Neuronal stem cell (in vitro differentiated cells): ENCODE results near the gene CACNA2D4.

Experiments
- DNase-seq: peaks from one replicate; pipeline ENCODE4 v3.0.0-alpha.2; 2013; ENCODE audit warnings: low spot score
- H2AFZ ChIP-seq: one replicate; pipeline ENCODE4 v1.6.1; 2013; ENCODE audit warnings: mild to moderate bottlenecking, low read length, inconsistent platforms
- H2AK5ac ChIP-seq: 2 replicates; pipeline ENCODE4 v1.6.1; 2013; ENCODE audit warnings: low read depth, mild to moderate bottlenecking, inconsistent platforms, low read length, moderate library complexity, mixed read lengths
- H2BK120ac ChIP-seq: 2 replicates; pipeline ENCODE4 v1.6.1; 2013; ENCODE audit warnings: low read depth, mild to moderate bottlenecking, inconsistent platforms, low read length, moderate library complexity, mixed read lengths
- H2BK12ac ChIP-seq: one replicate; pipeline ENCODE4 v1.6.1; 2013; ENCODE audit warnings: low read length, inconsistent platforms
- H2BK15ac ChIP-seq: 2 replicates; pipeline ENCODE4 v1.6.1; 2013; ENCODE audit warnings: mild to moderate bottlenecking, low read length, inconsistent platforms, mixed read lengths
- H2BK5ac ChIP-seq: one replicate; pipeline ENCODE4 v1.6.1; 2013; ENCODE audit warnings: inconsistent platforms, mild to moderate bottlenecking, low read length, moderate library complexity
- H3K14ac ChIP-seq: one replicate; pipeline ENCODE4 v1.6.1; 2013; ENCODE audit warnings: low read length, inconsistent platforms
- H3K18ac ChIP-seq: 2 replicates; pipeline ENCODE4 v1.6.1; 2013; ENCODE audit warnings: low read length, inconsistent platforms
- H3K23ac ChIP-seq: 2 replicates; pipeline ENCODE4 v1.6.1; 2013; ENCODE audit warnings: low read depth, mild to moderate bottlenecking, mixed read lengths, low read length, inconsistent platforms; ENCODE audit not compliant: poor library complexity
- H3K27ac ChIP-seq: replicated peaks from 3 replicates; pipeline ENCODE4 v1.5.1; 2013; ENCODE audit warnings: low read length, inconsistent platforms
- H3K27me3 ChIP-seq, 3 experiments: 2 replicates each; pipeline ENCODE4 v1.6.1; 2013; ENCODE audit warnings: low read length in 3 of 3, mild to moderate bottlenecking in 2 of 3, inconsistent platforms in 1 of 3, low read depth in 1 of 3, mixed read lengths in 1 of 3, moderate library complexity in 1 of 3; ENCODE audit not compliant: control insufficient read depth in 3 of 3, insufficient read depth in 3 of 3
- H3K36me3 ChIP-seq, 2 donors: replicated peaks in 1 of 2; 2 replicates each; pipeline ENCODE4 v1.6.1; 2013; ENCODE audit warnings: low read length in 2 of 2; ENCODE audit not compliant: control insufficient read depth in 2 of 2, insufficient read depth in 2 of 2
- H3K4ac ChIP-seq: 2 replicates; pipeline ENCODE4 v1.6.1; 2013; ENCODE audit warnings: inconsistent platforms, mild to moderate bottlenecking, low read length, moderate library complexity
- H3K4me1 ChIP-seq, 2 donors: 1 replicate in 1 of 2; 2 replicates in 1 of 2; pipeline ENCODE4 v1.6.1; 2013; ENCODE audit warnings: low read length in 2 of 2, low read depth in 1 of 2; ENCODE audit not compliant: control insufficient read depth in 2 of 2, insufficient read depth in 1 of 2
- H3K4me2 ChIP-seq: one replicate; pipeline ENCODE4 v1.6.1; 2013; ENCODE audit warnings: mild to moderate bottlenecking, low read length, inconsistent platforms; ENCODE audit not compliant: insufficient read depth, poor library complexity, severe bottlenecking
- H3K4me3 ChIP-seq, 2 donors: 2 replicates each; pipeline ENCODE4 v1.5.1; 2013; ENCODE audit warnings: low read length in 2 of 2, mild to moderate bottlenecking in 2 of 2, inconsistent platforms in 1 of 2, moderate library complexity in 1 of 2
- H3K79me1 ChIP-seq: one replicate; pipeline ENCODE4 v1.6.1; 2013; ENCODE audit warnings: low read depth, mild to moderate bottlenecking, inconsistent platforms, low read length, moderate library complexity
- H3K9ac ChIP-seq: one replicate; pipeline ENCODE4 v1.6.1; 2013; ENCODE audit warnings: mild to moderate bottlenecking, low read depth, low read length, inconsistent platforms; ENCODE audit not compliant: poor library complexity
- H3K9me3 ChIP-seq, 2 donors: replicated peaks in 1 of 2; 2 replicates each; pipeline versions ENCODE3 to v1.6.1; 2013; ENCODE audit warnings: low read length in 2 of 2, mild to moderate bottlenecking in 2 of 2, inconsistent platforms in 1 of 2, low read depth in 1 of 2, mixed read lengths in 1 of 2, moderate library complexity in 1 of 2; ENCODE audit not compliant: control insufficient read depth in 2 of 2, insufficient read depth in 1 of 2
- H4K8ac ChIP-seq: one replicate; pipeline ENCODE4 v1.6.1; 2013; ENCODE audit warnings: low read depth, mild to moderate bottlenecking, inconsistent platforms, low read length, moderate library complexity
- H4K91ac ChIP-seq: one replicate; pipeline ENCODE4 v1.6.1; 2013; ENCODE audit warnings: low read length, low read depth, mild to moderate bottlenecking, inconsistent platforms; ENCODE audit not compliant: poor library complexity
- WGBS, 2 donors: extraction: QIAGEN DNeasy Blood & Tissue Kit; methylation state at CpG; one replicate each; pipeline ENCODE4 v1.1.7; 2013; ENCODE audit warnings: missing lambda C conversion rate in 2 of 2, mixed read lengths in 1 of 2; ENCODE audit not compliant: insufficient read length in 2 of 2, insufficient replicate concordance in 1 of 2; ENCODE audit errors: extremely low coverage in 2 of 2; 5-methylcytosine and 5-hydroxymethylcytosine counted together

Gene CACNA2D4

DNA sequence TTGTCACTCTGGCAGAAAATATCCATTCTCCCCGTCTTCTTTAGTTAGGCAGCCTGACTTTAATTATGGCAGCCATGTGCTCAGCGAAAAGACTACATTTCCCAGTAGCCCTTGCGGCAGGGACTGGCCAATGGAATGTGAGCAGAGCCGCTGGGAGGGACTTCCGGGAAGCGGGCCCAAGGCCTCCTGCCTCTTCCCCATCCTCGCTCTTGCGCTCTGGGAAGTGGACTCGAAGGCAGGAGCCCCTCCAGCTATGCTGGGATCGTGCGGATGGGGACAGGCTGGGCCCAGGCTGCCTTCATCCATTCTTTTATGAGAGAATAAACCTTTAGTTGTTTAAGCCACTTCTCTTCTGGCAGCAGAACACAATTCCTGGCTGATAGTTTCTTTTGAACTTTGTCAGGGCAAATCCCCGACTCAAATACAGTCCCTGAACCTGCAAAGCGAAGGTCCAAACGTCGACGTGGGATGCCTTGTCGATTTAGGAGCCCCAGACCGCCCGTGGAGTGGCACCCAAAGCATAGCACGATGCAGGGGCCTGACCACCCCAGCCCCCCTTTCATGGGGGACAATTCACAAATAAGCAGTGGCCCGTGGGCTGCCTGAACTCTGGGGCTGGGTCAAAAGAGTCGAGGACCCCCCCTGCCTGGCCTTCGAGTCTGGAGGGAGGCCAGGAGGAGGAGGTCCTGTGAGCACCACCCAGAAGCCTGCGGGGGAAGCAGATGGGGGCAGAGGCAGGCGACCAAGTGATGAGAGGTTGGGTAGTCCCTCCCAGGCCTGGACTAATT, 113.7 kb downstream of the CACNA2D4 start:
- peak overlapping the region; percentile 91 for H2AFZ ChIP-seq
- H3K9ac ChIP-seq, result no peak overlapping the region
- no peak overlapping the region for H2BK5ac ChIP-seq
- peaks cover 2% of the 10 kb centered on the region for H3K79me1 ChIP-seq
- peak overlapping the region; percentile 27 for H4K8ac ChIP-seq
- DNase-seq, result peak; percentile 73
- no peak overlapping the region for H3K23ac ChIP-seq
- H3K4me3 ChIP-seq, result peak overlapping the region in 1 of 2 donors; percentile 10
- WGBS, 2 donors, result no CpG with 5 or more reads among the region's 25 CpGs
- peaks cover 0 to 4% of the 10 kb centered on the region in 2 donors for H3K9me3 ChIP-seq
- no peaks in the 10 kb centered on the region for H3K27me3 ChIP-seq
- peak overlapping the region; percentile 87 for H3K4ac ChIP-seq
- H3K14ac ChIP-seq, result no peak overlapping the region
- H3K18ac ChIP-seq, result peak overlapping the region; percentile 88
- H3K27ac ChIP-seq, result no peak overlapping the region
- H3K4me2 ChIP-seq, result peak overlapping the region; percentile 13
- H4K91ac ChIP-seq, result peak overlapping the region; percentile 75
- H2BK15ac ChIP-seq, result peak overlapping the region; percentile 45
- peaks cover 2 to 3% of the 10 kb centered on the region in 2 donors for H3K4me1 ChIP-seq
- H3K36me3 ChIP-seq, result no peaks in the 10 kb centered on the region
- peak overlapping the region; percentile 98 for H2AK5ac ChIP-seq
- H2BK120ac ChIP-seq, result peak overlapping the region; percentile 58
- H2BK12ac ChIP-seq, result no peak overlapping the region

GRCh38 chr12:1803736-1804135, 114.7 kb downstream of the CACNA2D4 start:
- peak overlapping the region; percentile 91 for H2AFZ ChIP-seq
- H3K79me1 ChIP-seq, result peaks cover 2% of the 10 kb centered on the region
- H3K23ac ChIP-seq, result peak overlapping the region; percentile 32
- no peak overlapping the region for H3K14ac ChIP-seq
- no peak overlapping the region for H4K91ac ChIP-seq
- H3K36me3 ChIP-seq, result no peaks in the 10 kb centered on the region
- H2BK5ac ChIP-seq, result no peak overlapping the region
- no peaks in the 10 kb centered on the region for H3K9me3 ChIP-seq
- no peak overlapping the region for H2BK15ac ChIP-seq
- peaks cover 2 to 3% of the 10 kb centered on the region in 2 donors for H3K4me1 ChIP-seq
- H2BK120ac ChIP-seq, result no peak overlapping the region
- no peak overlapping the region for H3K27ac ChIP-seq
- no peak overlapping the region for H3K4ac ChIP-seq
- H3K9ac ChIP-seq, result no peak overlapping the region
- no peak for DNase-seq
- H3K4me3 ChIP-seq, result peak overlapping the region in 1 of 2 donors; percentile 29
- no peaks in the 10 kb centered on the region for H3K27me3 ChIP-seq
- H3K4me2 ChIP-seq, result no peak overlapping the region
- H4K8ac ChIP-seq, result no peak overlapping the region
- peak overlapping the region; percentile 72 for H2AK5ac ChIP-seq
- no CpG with 5 or more reads among the region's 7 CpGs for WGBS, 2 donors
- peak overlapping the region; percentile 19 for H3K18ac ChIP-seq
- H2BK12ac ChIP-seq, result no peak overlapping the region

GRCh38 chr12:1801303-1801975, 117.0 kb downstream of the CACNA2D4 start:
- Histone ChIP-seq H3K79me1 (peaks cover 2% of the 10 kb centered on the region), H3K9me3 (no peaks in the 10 kb centered on the region), H3K4me2 (no peak overlapping the region), H3K14ac (no peak overlapping the region), H3K4ac (no peak overlapping the region), H3K27me3 (peaks cover 0 to 9% (median 2%) of the 10 kb centered on the region in 3 experiments), H2AK5ac (peak overlapping the region; percentile 98), H3K9ac (peak overlapping the region; percentile 40), H3K4me3 (no peak overlapping the region), H2BK12ac (no peak overlapping the region), H3K23ac (no peak overlapping the region), H2BK120ac (no peak overlapping the region), H3K27ac (no peak overlapping the region), H2BK5ac (no peak overlapping the region), H2BK15ac (peak overlapping the region; percentile 78), H2AFZ (no peak overlapping the region), H4K8ac (peak overlapping the region; percentile 65), H3K4me1 (peaks cover 2 to 3% of the 10 kb centered on the region in 2 donors), H3K36me3 (no peaks in the 10 kb centered on the region), H3K18ac (no peak overlapping the region), H4K91ac (no peak overlapping the region)
- no peak for DNase-seq
- no CpG with 5 or more reads among the region's 16 CpGs for WGBS, 2 donors
